Measurements from ENCODE around the gene AMFR.
A peak's percentile ranks its signal among the peaks of the same experiment; 100 is the strongest.

Gene AMFR

DNA sequence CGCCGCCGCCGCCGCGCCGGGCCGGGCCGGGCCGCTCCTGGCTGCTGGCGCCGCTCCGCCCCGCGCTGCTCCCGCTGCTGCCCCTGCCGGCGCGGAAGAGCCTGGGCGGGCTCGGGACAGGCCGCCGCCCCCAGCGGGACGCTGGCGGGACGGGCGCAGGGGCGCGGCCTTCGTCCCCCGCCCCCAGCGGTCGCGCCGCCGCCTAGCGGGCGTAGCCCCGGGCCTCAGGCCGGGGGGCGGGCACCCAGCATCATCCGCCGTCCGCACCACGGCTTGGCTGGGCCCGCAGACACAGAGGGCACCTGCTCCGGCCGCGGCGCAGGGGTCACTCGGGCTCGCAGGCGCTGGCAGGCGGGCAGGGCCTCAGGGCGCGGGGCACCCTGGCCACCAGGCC, at the start of gene AMFR:
Gene AMFR, minus strand, starts transcription at position 107 of the 394 bp plus-strand sequence. CDS start 218 bp downstream, outside the sequence.
- DNase-seq, result peak in 38 of 58 donors; percentile 11 to 75 (median 44)

DNA sequence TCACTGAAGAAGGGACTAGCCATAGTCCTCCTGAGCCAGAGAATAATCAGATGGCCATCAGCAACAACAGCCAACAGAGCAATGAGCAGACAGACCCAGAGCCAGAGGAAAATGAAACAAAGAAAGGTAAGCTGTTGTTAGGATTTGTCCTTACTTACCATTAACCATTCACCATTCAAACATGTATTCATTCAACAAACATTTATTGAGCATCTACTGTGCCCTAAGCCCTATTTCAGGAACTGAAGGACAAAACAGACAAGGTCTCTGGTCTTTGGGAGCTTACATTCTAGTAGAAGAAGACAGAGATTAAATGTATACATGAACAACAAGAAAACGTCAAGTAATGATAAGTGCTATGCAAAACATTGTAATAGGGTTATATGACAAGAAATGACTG, 45.3 kb upstream of the AMFR start:
- DNase-seq, result no peak

DNA sequence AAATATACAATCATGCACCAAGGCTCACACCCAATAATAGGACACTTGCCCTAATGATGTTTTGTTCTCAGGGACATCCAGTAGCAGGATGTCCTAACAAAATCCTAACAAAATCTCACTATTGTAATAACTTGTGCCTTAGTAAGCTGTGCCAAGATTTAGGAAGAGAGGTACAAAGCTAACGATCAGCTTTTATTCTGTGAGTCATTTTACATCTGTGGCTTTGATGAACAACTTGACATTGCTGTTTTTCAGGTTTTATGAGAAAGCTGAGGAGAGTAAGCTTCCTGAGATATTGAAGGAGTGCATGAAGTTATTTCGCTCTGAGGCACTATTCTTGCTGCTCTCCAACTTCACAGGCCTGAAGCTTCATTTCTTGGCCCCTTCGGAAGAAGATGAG, 44.9 kb upstream of the AMFR start:
- no peak for DNase-seq

DNA sequence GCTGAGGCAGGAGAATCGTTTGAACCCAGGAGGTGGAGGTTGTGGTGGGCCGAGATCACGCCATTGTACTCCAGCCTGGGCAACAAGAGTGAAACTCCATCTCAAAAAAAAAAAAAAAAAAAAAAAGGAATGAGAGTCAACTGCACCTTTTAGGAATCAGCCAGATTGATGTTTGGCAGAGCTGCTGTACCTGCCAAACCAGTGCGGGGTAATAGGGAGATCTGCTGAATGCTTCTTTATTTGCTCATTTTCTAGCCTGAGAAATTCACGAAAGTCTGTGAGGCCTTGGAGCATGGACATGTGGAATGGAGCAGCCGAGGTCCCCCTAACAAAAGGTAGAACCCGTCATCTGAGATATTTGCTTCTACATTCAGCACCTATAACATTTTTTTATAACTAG, 44.4 kb upstream of the AMFR start:
- DNase-seq, result no peak

DNA sequence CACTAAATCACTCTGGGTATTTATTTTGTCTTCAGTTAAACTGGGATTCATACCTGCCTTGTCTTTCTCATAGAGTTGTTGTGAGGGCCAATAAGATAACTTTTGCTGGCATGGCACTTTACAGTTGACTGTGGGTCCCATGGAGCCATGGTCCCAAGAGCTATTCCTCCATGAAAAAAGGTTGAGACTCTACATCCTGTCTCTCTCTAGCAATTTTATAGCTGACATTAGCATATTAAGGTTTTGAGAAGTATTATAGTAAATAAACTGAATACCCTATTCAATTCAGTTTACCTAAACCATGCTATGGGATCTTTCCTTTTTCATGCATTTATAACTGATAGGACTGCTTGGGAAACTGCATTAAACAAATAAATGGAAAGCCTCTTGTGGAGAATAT, 43.5 kb upstream of the AMFR start:
- no peak for DNase-seq

DNA sequence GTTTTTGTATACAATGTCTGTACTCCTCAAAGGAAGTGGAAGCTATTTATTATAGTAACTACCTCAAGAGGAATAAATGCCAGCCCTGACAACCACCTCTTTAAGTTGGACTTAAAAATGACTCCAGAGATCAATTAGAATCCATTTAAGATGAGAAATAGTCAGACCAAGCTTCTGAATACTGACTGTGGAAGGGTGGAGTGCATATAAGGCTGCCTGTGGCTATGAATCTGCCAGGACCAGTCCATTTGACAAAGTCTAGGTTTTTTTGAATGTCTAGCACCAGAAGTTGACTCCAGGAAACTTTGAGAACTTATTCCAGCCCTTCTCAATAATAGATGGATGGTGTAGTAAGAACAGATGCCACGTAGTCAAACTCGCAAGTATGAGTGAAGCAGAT, 41.0 kb upstream of the AMFR start:
- DNase-seq, result no peak

DNA sequence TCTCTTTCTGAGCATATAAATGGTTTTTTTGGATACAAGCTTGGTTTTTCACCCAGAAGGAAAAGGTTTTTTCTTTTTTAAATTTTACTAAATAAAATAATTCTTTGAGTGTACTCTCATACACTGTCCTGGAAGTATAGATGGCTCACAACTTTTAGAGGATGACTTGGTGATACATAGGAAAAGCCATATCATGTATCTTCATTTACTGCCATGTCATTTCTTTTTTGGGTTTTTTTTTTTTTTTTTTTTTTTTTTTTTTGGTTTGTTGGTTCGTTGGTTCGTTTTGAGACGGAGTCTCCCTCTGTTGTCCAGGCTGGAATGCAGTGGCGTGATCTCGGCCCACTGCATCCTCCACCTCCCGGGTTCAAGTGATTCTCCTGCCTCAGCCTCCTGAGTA, 37.8 kb upstream of the AMFR start:
- DNase-seq, result no peak

DNA sequence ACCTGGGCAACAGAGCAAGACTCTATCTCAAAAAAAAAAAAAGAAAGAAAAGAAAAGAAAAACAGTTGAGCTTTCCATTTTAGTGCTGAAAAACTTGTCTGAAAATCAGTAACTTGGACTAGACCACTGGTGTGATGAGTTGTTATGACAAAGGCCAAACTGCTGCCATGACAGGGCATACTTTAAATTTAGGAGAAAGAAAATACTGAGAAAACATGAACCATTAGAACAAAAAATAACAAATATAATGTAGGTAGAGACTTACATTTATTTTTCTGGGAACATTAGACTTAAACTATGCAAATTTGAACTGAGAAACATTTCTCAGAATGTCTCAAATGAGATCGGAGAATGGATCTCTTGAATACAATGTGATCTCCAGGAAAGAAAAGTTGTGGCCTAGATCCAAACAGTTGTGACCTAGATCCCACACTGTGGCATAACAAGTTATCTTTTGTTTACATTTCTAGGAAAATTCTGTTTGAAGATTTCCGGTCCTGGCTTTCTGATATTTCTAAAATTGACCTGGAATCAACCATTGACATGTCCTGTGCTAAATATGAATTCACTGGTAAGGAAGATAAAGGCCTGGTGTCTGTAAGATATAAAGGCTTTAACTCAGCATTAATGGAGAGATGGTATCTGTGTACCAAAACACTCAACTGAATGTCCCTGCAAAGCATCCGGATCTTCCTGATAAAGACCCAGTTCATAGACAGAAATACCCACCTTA, 36.9 kb upstream of the AMFR start:
- DNase-seq, result no peak

DNA sequence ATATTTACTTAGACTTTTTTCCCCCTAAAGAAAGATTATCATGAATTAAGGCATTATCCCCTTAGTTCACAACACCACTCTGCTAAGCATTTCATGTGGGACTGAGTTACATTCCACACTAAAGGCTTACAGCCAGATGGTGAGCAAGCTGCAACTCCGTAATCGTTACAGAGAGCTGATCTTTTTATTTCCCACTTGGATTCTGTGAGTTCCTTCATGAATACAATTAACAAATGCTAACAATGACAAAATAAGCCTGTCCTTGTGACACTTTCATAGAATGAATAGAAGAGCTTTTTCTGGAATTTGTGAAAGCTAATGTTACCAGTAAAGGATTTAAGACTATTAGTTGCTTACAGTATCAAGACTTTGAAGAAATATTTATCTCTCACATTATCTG, 34.8 kb upstream of the AMFR start:
- peak in 6 of 58 donors; percentile 4 to 66 (median 12) for DNase-seq

DNA sequence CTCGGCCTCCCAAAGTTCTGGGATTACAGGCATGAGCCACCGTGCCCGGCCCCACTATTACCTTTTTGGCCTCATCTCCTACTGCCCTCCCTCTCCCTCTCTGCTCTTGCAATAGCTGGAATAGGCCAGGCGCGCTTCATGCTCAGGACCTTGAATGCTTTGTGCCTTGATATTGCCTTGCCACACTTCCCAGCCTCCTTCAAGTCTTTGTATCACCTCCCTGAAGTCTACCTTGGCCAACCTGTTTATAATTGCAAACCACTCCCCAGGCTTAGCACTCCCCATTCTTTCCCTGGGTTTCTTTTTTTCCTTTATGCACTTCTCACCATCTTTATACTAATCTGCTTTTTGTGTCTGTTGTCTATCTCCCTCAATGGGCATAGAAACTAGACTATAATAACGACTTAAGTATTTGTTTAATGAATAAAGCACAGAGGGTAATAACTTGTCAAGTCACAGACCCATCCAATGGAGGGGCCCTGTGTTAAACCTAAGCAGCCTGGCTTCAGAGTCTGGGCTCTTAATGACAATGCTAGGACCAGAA, 32.7 kb upstream of the AMFR start:
- DNase-seq, result no peak

DNA sequence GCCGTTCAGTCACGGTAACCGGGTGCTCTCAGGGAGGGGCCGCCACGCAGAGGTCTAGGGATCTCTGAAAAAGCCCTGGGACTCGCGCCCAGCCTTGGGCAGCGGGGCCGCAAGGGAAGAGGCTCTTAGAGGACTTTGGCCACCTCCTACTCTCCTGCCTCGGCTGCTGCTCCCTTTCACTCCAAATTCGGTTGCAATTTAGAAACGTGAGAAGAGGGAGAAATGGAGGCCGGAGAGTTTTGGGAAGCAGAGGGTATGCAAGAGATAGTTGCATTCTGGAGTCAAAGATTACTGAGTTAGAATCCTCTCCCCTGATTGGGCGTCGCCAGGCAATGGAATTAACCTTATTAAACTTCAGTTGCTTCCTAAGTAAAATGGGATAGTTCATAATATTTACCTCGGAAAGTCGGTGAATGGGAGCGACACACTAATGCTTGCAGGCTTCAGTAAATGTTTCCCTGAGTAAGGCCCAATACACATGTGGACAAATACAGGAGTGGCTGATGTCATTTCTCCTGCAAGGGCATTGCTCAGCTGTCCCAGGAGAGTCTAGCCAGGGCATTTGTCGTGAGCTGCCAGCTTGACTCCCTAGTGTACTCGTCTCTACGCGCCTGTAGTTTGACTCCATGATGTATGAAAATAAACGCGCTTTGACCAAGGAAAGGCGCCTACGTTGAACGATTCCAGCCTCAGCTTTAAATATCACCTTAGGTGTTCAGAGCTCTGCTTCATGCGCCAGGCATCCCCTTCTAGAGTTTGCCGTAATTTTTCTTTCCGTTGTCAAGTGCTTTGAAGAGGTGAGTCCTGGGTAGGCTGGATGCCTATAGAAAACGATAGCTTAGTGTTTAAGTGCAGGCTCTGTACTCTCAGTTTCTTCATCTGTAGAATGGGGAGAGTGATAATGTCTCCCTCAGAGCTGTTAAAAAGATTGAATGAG, 26.7 kb upstream of the AMFR start:
- peak in 6 of 58 donors; percentile 33 to 79 (median 65) for DNase-seq

DNA sequence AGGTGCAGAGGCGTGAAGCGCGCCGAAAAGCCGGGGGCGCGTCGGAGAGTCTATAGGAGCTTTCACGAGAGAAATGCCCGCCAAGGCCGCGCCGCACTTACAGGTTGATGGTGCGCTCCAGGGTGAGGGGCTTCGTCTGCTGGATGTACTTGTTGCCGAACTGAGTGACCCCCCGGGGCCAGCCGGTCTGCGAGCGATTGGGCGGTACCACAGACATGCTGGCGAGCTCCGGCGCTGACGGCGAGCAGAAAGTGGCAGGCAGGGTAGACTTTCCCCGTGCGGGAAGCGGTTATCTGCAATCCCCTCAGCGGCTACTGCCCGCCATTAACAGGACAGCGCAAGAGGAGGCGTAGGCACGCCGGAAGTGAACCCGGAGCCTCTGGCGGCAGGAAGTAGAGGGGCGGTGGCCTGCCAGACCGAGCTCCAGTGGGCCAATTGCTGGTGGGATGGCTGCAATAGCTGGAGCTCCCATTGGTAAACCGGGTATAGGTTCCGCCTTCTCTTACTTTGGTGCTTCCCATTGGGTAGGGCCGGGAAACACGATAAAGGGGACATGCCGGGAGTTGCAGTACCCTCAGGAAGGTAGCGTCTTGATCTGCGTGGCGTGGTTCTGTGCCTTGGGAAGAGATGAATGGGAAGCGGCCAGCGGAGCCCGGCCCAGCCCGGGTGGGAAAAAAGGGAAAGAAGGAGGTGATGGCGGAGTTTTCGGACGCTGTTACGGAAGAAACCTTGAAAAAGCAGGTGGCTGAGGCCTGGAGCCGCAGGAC, 25.8 kb upstream of the AMFR start, which contains the start of the genes NUDT21 and OGFOD1:
Gene NUDT21, minus strand, starts transcription at position 347 of the 767 bp plus-strand sequence. Its CDS starts 130 bp downstream, at position 217.
Gene OGFOD1, plus strand, starts transcription at position 569 of the 767 bp plus-strand sequence. Its CDS starts 59 bp downstream, at position 628.
- peak; percentile 49 to 99 (median 95) for DNase-seq

DNA sequence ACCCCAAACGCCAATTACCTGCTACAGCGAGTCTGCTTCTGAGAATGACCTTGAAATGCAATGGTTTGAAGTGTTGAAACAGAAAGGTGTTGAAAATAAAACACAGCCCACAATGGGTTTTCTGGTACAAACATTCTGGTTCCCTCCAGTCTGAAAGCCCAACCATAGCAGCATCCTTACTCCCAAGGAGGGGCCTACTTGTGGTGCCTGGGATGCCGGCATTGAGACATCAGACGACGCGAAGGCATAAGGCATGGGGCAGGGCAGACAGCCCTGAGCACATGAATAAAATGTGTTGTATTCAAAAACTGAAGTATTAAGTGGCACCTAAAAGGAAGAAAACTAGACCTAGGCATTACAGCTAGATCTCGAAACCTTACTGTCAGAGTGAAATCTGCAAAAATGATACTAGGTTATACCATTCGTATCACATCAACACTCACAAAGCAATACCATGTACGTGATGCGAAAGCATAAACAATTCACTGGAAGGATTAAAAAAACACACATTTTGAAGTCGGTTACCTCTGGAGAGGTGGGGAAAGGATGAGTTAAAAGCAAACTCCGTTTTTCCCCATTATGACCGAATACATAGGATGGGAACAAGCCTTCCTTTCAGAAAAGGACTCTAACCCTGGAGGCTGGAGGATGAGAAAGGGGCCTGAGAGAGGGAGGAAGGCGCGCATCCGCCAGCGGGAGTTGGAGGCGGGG, 25.1 kb upstream of the AMFR start:
- no peak for DNase-seq

DNA sequence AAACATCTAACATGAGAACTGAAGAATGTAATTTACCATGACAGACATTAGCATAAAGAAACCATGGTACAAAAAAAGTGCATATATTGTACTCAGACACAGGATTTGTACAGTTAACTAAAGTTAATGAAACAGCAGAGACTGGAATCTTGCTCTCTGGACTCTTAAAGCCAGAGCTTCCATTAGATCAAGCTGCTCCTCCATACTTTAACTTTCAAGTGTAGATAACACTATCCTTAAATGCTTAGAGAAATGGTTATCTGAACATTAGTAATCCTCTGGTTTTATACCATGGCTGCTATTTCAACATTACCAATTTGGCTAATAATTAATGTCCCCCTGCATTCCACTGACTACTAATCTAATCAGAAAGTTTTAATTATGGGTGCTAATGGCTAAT, 22.7 kb upstream of the AMFR start:
- DNase-seq, result no peak

DNA sequence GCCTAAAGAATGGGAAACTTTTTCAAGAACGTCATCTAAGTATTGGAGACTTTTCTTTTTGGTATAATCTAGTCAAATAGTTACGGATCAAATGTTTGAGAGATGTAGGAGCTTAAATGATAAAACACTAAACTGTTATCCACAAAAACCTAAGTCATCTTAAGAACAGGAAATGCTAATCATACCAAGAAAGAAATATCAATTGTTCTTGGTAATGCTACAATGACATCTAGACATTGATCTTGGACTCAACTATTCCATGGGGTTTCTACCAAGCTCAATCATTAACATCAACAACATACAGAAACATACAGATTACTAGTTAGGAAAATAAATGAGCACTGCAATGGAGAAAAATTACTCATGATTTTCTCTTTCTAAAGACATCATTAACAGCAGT, 21.9 kb upstream of the AMFR start:
- DNase-seq, result no peak

DNA sequence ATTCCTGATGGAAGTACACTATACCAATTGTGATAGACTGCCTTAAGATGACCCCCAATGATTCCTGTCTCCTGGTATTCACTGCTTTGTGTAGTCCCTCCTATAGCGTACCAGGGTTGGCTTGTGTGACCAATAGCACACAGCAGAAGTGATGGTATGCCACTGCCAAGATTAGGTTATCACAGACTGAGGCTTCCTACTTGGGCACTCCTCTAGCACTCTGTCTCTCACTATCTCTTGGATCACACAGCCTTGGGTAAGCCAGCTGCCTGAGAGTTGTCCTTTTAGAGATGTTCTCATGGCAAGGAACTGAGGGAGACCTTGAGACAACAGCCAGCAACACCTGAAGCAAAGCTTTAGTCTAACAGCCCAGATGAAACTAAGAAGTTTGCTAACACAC, 12.7 kb upstream of the AMFR start:
- no peak for DNase-seq

DNA sequence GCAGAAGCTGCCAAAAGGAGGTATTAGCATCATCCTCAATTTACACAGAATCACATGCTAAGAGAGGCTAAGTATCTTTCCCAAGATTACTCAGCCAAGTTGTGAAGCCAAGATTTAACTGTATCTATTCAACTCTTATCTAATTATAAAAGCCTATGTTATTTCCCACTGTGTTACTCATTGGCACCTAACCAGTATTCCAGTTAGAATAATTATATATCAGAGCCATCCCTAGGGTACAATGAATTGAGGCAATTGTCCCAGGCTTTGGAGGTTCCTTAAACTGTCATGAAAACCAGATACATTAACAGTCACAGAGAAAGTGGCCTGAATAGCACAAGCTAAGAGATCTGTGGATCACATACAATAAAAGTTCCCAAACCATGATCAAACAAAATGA, 10.9 kb upstream of the AMFR start:
- no peak for DNase-seq

DNA sequence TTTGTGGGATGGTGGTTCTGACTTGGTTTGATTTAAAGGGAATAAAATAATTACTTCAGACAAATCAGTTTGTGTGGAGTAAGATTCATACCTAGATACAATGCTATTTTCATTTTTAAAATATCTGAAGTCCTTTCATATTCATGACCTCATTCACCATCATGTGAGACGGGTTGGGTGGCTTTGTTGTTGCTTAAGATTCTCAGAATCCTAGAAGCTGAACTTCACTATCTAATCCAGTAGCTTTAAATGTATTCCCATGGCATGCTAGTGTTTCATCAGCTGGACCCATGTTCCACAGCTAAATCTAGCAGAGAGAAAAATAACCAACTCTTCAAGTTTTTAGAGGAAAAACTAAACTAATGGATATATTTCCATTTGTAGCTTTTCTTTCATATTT, 2.7 kb upstream of the AMFR start:
- no peak for DNase-seq

DNA sequence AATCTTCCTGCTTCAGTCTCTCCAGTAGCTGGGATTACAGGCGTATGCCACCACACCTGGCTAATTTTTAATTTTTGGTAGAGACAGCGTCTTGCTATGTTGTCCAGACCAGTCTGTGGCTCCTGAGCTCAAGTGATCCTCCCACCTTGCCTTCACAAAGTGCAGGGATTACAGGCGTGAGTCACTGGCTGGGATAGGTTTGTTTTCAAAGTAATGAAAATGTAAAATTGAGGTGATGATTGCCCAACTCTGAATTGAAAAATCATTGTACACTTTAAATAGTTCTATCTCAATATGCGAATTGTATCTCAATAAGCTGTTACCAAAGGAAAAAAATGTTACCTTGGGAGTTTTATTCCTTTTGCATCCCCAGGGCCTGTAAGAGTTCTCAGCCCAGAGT, 1.2 kb upstream of the AMFR start:
- no peak for DNase-seq

DNA sequence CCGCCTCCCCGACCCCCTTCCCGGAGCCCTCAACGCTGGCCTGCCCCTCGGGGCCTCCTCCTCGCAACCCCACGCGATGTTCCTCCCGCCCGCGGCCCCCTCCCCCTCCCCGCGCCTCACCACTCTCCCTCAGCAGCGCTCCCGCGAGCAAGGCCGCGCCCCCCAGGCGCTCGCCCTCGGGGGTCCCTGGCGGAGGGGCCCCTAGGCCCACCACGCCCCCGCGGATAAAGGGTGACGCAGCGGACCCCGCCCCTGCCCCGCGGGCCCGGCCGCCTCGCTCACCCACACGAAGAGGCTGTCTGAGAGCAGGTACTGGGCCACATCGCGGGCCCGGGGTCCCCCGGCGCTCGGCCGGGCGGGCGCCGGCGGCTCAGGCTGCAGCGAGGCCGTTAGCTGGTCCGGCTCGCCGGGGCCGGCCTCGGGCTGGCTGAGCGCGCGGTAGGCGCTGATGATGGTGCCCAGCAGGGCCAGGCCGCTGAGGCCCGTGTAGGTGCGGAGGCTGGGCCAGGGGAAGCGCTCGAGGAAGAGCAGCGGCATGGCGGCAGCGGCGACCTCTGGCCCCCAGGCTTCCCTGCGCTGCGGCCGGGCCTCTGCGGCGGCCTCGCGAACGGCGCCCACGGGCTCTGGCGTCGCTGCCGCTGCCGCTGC, 430 bp downstream of the AMFR start:
- DNase-seq, result peak in 31 of 58 donors; percentile 7 to 64 (median 40)
